ENCODE results near the gene RGS12.

RGS12 gene

DNA sequence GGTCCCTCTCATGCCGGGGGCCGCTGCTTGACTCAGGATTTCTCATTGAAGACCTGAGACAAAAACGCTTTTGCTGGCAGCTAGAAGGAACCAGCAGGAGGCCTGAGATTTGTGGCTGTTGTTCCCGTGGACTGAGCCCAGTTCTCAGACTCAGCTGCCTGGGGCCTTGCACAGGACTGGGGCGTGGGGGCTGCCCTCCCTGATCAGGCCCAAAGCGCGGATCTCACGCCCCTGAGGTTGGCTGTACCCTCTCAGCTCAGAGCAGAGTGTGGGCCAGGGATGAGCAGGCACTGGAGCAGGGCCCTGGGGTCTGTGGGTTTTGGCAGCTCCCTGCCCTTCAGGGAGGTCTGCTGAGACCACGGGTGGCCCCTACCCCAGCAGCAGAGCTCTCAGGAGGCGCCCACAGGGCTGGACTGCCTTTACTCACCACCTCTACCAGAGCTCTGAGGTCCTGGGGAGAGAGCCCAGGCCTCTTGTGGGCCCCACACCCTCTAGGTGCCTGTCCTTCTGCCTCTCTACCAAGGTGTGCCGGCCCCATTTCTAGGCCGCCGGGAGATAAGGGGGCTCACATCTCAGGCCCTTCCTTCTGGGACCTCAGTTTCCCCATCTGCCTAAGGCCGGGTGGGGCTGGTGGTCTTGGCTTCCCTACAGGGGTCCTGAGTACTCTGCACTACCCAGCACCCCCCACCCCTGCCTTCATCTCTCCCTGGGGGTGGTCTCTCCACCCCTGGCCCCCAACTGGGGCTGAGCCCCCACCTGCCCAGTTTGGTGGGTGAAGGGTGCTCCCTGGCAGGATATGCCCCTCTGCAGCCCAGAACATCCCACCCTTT, 38.3 kb upstream of the RGS12 start:
- Histone ChIP-seq H3K4me3 (ENCODE audit: low read depth, low read length) (no peak overlapping the region), H3K27ac (ENCODE audit: low read depth, low read length) (no peak overlapping the region), H2BK5ac (ENCODE audit: low read depth, low read length, poor library complexity) (no peak overlapping the region), H3K79me2 (ENCODE audit: control insufficient read depth, insufficient read depth, low read length, poor library complexity) (no peaks in the 10 kb centered on the region), H2AK5ac (ENCODE audit: low read length) (no peak overlapping the region), H3K4me1 (ENCODE audit: control insufficient read depth in 1 of 2, insufficient read depth in 2 of 2, low read length in 2 of 2) (no peaks in the 10 kb centered on the region), H3K23ac (ENCODE audit: low read length) (no peak overlapping the region), H3K4ac (ENCODE audit: low read depth, low read length) (no peak overlapping the region), H3K9me3 (ENCODE audit: insufficient read depth, low read depth, low read length) (no peaks in the 10 kb centered on the region), H3K27me3 (ENCODE audit: insufficient read depth, low read length) (no peaks in the 10 kb centered on the region), H3K4me2 (ENCODE audit: low read length) (no peak overlapping the region), H4K91ac (ENCODE audit: low read depth, low read length) (no peak overlapping the region), H2AFZ (ENCODE audit: insufficient read depth, low read length, poor library complexity) (no peak overlapping the region), H3K18ac (ENCODE audit: low read length) (no peak overlapping the region), H3K14ac (ENCODE audit: low read length) (no peak overlapping the region), H3K79me1 (ENCODE audit: low read length) (no peaks in the 10 kb centered on the region), H4K12ac (ENCODE audit: low read depth, low read length) (no peak overlapping the region), H2BK120ac (ENCODE audit: insufficient read depth, low read length, poor library complexity) (no peak overlapping the region), H2BK12ac (ENCODE audit: low read length) (no peak overlapping the region), H3K9ac (ENCODE audit: low read length) (no peak overlapping the region), H3K36me3 (ENCODE audit: control insufficient read depth in 1 of 2, insufficient read depth in 2 of 2, low read length in 2 of 2) (peaks cover 2 to 9% of the 10 kb centered on the region in 2 experiments), H4K8ac (ENCODE audit: low read depth, low read length) (no peak overlapping the region)
- no peak for DNase-seq
- no CpG with 5 or more reads among the region's 14 CpGs for WGBS (ENCODE audit: extremely low coverage, insufficient coverage, insufficient read length)

DNA sequence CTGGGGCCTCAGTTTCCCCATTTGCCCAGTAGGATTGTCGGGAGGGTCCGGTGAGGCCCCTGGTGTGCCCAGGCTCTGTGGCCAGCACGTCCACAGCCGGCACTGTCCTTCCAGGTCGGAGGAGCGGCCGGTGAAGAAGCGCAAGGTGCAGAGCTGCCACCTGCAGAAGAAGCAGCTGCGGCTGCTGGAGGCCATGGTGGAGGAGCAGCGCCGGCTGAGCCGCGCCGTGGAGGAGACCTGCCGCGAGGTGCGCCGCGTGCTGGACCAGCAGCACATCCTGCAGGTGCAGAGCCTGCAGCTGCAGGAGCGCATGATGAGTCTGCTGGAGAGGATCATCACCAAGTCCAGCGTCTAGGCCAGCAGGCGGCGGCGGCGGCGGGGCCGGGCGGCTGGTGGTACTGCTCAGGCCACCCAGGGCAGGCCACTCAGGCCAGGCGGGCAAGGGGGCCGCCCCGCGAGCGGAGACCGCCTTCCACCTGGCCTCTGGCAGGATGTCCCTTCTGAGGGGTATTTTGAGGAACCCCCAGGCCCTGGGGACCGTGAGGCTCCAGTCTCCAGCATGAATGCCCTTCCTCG, 37.1 kb upstream of the RGS12 start:
- no peak overlapping the region for H3K4me2 ChIP-seq (ENCODE audit: low read length)
- no peaks in the 10 kb centered on the region for H3K79me2 ChIP-seq (ENCODE audit: control insufficient read depth, insufficient read depth, low read length, poor library complexity)
- no peak overlapping the region for H3K23ac ChIP-seq (ENCODE audit: low read length)
- no peak overlapping the region for H3K14ac ChIP-seq (ENCODE audit: low read length)
- H3K36me3 ChIP-seq (ENCODE audit: control insufficient read depth in 1 of 2, insufficient read depth in 2 of 2, low read length in 2 of 2) = peaks cover 2 to 9% of the 10 kb centered on the region in 2 experiments
- no CpG with 5 or more reads among the region's 36 CpGs for WGBS (ENCODE audit: extremely low coverage, insufficient coverage, insufficient read length)
- no peak overlapping the region for H2BK5ac ChIP-seq (ENCODE audit: low read depth, low read length, poor library complexity)
- no peak overlapping the region for H3K4ac ChIP-seq (ENCODE audit: low read depth, low read length)
- no peaks in the 10 kb centered on the region for H3K79me1 ChIP-seq (ENCODE audit: low read length)
- no peak overlapping the region for H3K9ac ChIP-seq (ENCODE audit: low read length)
- H2BK12ac ChIP-seq (ENCODE audit: low read length) = no peak overlapping the region
- no peak overlapping the region for H4K91ac ChIP-seq (ENCODE audit: low read depth, low read length)
- no peaks in the 10 kb centered on the region for H3K27me3 ChIP-seq (ENCODE audit: insufficient read depth, low read length)
- H4K12ac ChIP-seq (ENCODE audit: low read depth, low read length) = peak overlapping the region; percentile 26
- no peaks in the 10 kb centered on the region for H3K9me3 ChIP-seq (ENCODE audit: insufficient read depth, low read depth, low read length)
- H2BK120ac ChIP-seq (ENCODE audit: insufficient read depth, low read length, poor library complexity) = no peak overlapping the region
- H2AK5ac ChIP-seq (ENCODE audit: low read length) = no peak overlapping the region
- H3K18ac ChIP-seq (ENCODE audit: low read length) = no peak overlapping the region
- no peak for DNase-seq
- H2AFZ ChIP-seq (ENCODE audit: insufficient read depth, low read length, poor library complexity) = no peak overlapping the region
- no peak overlapping the region for H3K4me3 ChIP-seq (ENCODE audit: low read depth, low read length)
- no peak overlapping the region for H4K8ac ChIP-seq (ENCODE audit: low read depth, low read length)
- H3K27ac ChIP-seq (ENCODE audit: low read depth, low read length) = no peak overlapping the region
- H3K4me1 ChIP-seq (ENCODE audit: control insufficient read depth in 1 of 2, insufficient read depth in 2 of 2, low read length in 2 of 2) = no peaks in the 10 kb centered on the region

DNA sequence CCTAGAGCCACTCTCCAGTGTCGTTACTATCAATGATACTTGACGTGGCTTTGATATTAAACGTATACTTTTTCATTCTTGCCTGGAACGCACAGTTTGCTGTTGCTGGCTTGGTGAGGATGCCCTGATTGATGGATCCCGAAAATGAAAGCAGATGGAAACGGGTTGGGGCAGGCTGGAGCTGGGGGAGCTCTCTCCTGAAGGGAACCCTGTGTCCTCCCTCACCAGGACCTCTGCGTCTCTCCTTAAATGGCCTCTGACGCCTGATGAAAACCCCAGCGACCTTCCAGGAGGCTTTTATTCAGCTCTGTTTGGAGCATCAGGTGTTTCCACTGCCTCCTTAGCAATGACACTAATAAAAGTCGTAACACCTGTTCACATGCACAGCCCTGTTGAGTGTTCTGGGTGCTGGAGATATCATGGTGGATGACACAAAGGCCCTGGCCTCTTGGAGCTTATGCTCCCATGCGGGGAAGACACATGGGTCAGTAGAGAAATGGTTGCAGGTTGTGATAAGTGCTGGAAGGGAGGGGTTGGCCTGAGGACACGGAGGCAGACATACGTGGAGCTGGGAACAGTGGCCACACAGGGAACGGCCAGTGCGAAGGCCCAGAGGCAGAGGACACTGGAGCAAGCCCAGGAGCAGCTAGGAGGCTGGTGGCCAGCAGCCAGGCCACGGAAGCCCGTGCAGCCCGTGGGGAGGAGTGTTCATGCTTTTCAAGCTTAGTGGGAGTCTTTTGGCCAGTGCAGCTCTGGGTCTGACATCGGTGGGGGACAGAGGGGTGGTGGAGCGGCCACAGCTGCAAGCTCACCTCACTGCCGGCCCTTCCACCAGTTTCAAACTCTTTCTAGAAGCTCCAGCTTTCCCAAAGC, 36.4 kb upstream of the RGS12 start:
- Histone ChIP-seq H3K4ac (ENCODE audit: low read depth, low read length) (no peak overlapping the region), H3K23ac (ENCODE audit: low read length) (no peak overlapping the region), H3K4me1 (ENCODE audit: control insufficient read depth in 1 of 2, insufficient read depth in 2 of 2, low read length in 2 of 2) (no peaks in the 10 kb centered on the region), H3K79me1 (ENCODE audit: low read length) (no peaks in the 10 kb centered on the region), H3K9ac (ENCODE audit: low read length) (no peak overlapping the region), H4K8ac (ENCODE audit: low read depth, low read length) (no peak overlapping the region), H3K4me3 (ENCODE audit: low read depth, low read length) (no peak overlapping the region), H2BK12ac (ENCODE audit: low read length) (no peak overlapping the region), H3K27ac (ENCODE audit: low read depth, low read length) (no peak overlapping the region), H3K18ac (ENCODE audit: low read length) (no peak overlapping the region), H2AFZ (ENCODE audit: insufficient read depth, low read length, poor library complexity) (no peak overlapping the region), H4K12ac (ENCODE audit: low read depth, low read length) (no peak overlapping the region), H3K9me3 (ENCODE audit: insufficient read depth, low read depth, low read length) (no peaks in the 10 kb centered on the region), H4K91ac (ENCODE audit: low read depth, low read length) (no peak overlapping the region), H3K14ac (ENCODE audit: low read length) (no peak overlapping the region), H3K36me3 (ENCODE audit: control insufficient read depth in 1 of 2, insufficient read depth in 2 of 2, low read length in 2 of 2) (peaks cover 2 to 9% of the 10 kb centered on the region in 2 experiments), H2AK5ac (ENCODE audit: low read length) (no peak overlapping the region), H3K4me2 (ENCODE audit: low read length) (no peak overlapping the region), H3K79me2 (ENCODE audit: control insufficient read depth, insufficient read depth, low read length, poor library complexity) (no peaks in the 10 kb centered on the region), H3K27me3 (ENCODE audit: insufficient read depth, low read length) (no peaks in the 10 kb centered on the region), H2BK120ac (ENCODE audit: insufficient read depth, low read length, poor library complexity) (no peak overlapping the region), H2BK5ac (ENCODE audit: low read depth, low read length, poor library complexity) (no peak overlapping the region)
- no peak for DNase-seq
- no CpG with 5 or more reads among the region's 21 CpGs for WGBS (ENCODE audit: extremely low coverage, insufficient coverage, insufficient read length)

DNA sequence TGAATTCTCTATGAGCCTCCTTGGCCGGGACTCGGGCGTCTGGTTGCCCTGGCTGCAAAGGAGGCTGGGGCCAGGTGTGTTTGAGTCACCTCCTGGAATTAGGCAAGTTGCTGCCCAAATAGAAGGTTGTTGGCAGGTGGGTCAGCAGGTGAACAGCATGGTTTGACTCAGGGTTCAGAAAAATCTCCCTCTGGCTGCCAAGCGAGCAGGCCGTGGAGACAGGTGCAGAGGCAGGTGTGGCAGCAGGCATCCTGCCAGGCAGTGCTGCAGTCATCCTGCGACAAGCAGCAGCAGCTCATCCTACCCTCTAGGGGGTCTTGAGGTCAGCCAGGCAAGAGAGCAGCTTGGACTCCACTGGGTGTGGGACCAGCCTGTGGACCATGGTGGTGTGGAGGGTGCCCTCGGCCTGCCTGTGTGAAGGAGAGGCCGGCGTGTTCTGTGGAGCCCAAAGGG, 35.7 kb upstream of the RGS12 start:
- Histone ChIP-seq H3K9ac (ENCODE audit: low read length) (no peak overlapping the region), H4K8ac (ENCODE audit: low read depth, low read length) (no peak overlapping the region), H3K14ac (ENCODE audit: low read length) (no peak overlapping the region), H2BK12ac (ENCODE audit: low read length) (no peak overlapping the region), H2BK120ac (ENCODE audit: insufficient read depth, low read length, poor library complexity) (no peak overlapping the region), H3K27ac (ENCODE audit: low read depth, low read length) (no peak overlapping the region), H4K12ac (ENCODE audit: low read depth, low read length) (no peak overlapping the region), H3K9me3 (ENCODE audit: insufficient read depth, low read depth, low read length) (no peaks in the 10 kb centered on the region), H3K4me1 (ENCODE audit: control insufficient read depth in 1 of 2, insufficient read depth in 2 of 2, low read length in 2 of 2) (no peaks in the 10 kb centered on the region), H2AK5ac (ENCODE audit: low read length) (no peak overlapping the region), H3K4ac (ENCODE audit: low read depth, low read length) (no peak overlapping the region), H3K36me3 (ENCODE audit: control insufficient read depth in 1 of 2, insufficient read depth in 2 of 2, low read length in 2 of 2) (peaks cover 2 to 9% of the 10 kb centered on the region in 2 experiments), H3K23ac (ENCODE audit: low read length) (no peak overlapping the region), H2AFZ (ENCODE audit: insufficient read depth, low read length, poor library complexity) (no peak overlapping the region), H3K79me2 (ENCODE audit: control insufficient read depth, insufficient read depth, low read length, poor library complexity) (no peaks in the 10 kb centered on the region), H3K18ac (ENCODE audit: low read length) (no peak overlapping the region), H3K79me1 (ENCODE audit: low read length) (no peaks in the 10 kb centered on the region), H2BK5ac (ENCODE audit: low read depth, low read length, poor library complexity) (no peak overlapping the region), H3K4me2 (ENCODE audit: low read length) (no peak overlapping the region), H3K4me3 (ENCODE audit: low read depth, low read length) (no peak overlapping the region), H4K91ac (ENCODE audit: low read depth, low read length) (no peak overlapping the region), H3K27me3 (ENCODE audit: insufficient read depth, low read length) (no peaks in the 10 kb centered on the region)
- DNase-seq = peak in 1 of 2 donors; percentile 3
- no CpG with 5 or more reads among the region's 9 CpGs for WGBS (ENCODE audit: extremely low coverage, insufficient coverage, insufficient read length)

Data from trophoblast cell (in vitro differentiated cells and primary cell).